PFSK-1 (cell line): Measurements from ENCODE around the gene ARHGAP12.

ENCODE experiments used
- FOXP2 ChIP-seq: optimal IDR thresholded peaks from 2 replicates; pipeline ENCODE3; 2011; ENCODE audit warnings: borderline replicate concordance, control low read depth, inconsistent platforms; ENCODE audit not compliant: insufficient read depth; ENCODE audit errors: extremely low read length, extremely low read depth
- POLR2AphosphoS5 ChIP-seq: IDR thresholded peaks from 2 replicates; pipeline ENCODE4 v1.6.1; 2012; ENCODE audit warnings: low read depth, mild to moderate bottlenecking, control low read depth, low read length, moderate library complexity
- REST ChIP-seq, 2 experiments: IDR thresholded peaks; 2 replicates each; pipeline versions ENCODE4 v1.6.1 to v1.8.0; 2011 to 2012; ENCODE audit warnings: low read depth in 2 of 2, low read length in 2 of 2, control low read depth in 1 of 2, inconsistent platforms in 1 of 2, mild to moderate bottlenecking in 1 of 2, moderate library complexity in 1 of 2; ENCODE audit not compliant: insufficient read depth in 1 of 2
- SIN3A ChIP-seq: IDR thresholded peaks from 2 replicates; pipeline ENCODE4 v1.6.1; 2012; ENCODE audit warnings: mild to moderate bottlenecking, low read length, moderate library complexity, borderline replicate concordance; ENCODE audit not compliant: insufficient read depth
- TAF1 ChIP-seq: IDR thresholded peaks from 2 replicates; pipeline ENCODE4 v1.6.1; 2012; ENCODE audit warnings: low read length, control low read depth, borderline replicate concordance; ENCODE audit not compliant: insufficient read depth

Gene ARHGAP12

GRCh38 chr10:31924833-31925232 is 3.8 kb downstream of the ARHGAP12 start:
- TF ChIP-seq TAF1 (no peak), REST (IDR thresholded peaks at IDR 0.05; ENCODE audit: insufficient read depth in 1 of 2, low read depth in 2 of 2, low read length in 2 of 2) (no peak), POLR2AphosphoS5 (no peak), SIN3A (no peak), FOXP2 (no peak)

GRCh38 chr10:31923389-31923788 is 5.2 kb downstream of the ARHGAP12 start:
- TF ChIP-seq FOXP2 (no peak), POLR2AphosphoS5 (no peak), REST (IDR thresholded peaks at IDR 0.05; ENCODE audit: insufficient read depth in 1 of 2, low read depth in 2 of 2, low read length in 2 of 2) (no peak), SIN3A (no peak), TAF1 (no peak)

GRCh38 chr10:31921031-31921430 is 7.6 kb downstream of the ARHGAP12 start:
- TF ChIP-seq FOXP2 = no peak
- no peak for TF ChIP-seq SIN3A
- TF ChIP-seq POLR2AphosphoS5 = no peak

- TF ChIP-seq REST (IDR thresholded peaks at IDR 0.05; ENCODE audit: insufficient read depth in 1 of 2, low read depth in 2 of 2, low read length in 2 of 2) (no peak), POLR2AphosphoS5 (no peak), SIN3A (no peak), FOXP2 (no peak), TAF1 (no peak)
Measured at GRCh38 chr10:31920538-31920937, 8.1 kb downstream of the ARHGAP12 start.

GRCh38 chr10:31918671-31919409 is 9.8 kb downstream of the ARHGAP12 start:
- TF ChIP-seq TAF1 (no peak), SIN3A (no peak), REST (IDR thresholded peaks at IDR 0.05; ENCODE audit: insufficient read depth in 1 of 2, low read depth in 2 of 2, low read length in 2 of 2) (no peak), FOXP2 (no peak), POLR2AphosphoS5 (no peak)
